ENCODE measurements around the gene UBXN6.

The UBXN6 gene

GRCh38 chr19:4442819-4443146 is 14.8 kb downstream of the UBXN6 start:
- no peak for DNase-seq
- H3K27ac ChIP-seq (ENCODE audit: low read length) = no peak overlapping the region
- H3K9ac ChIP-seq (ENCODE audit: low read depth, low read length) = no peak overlapping the region
- H2AFZ ChIP-seq (ENCODE audit: low read depth, low read length) = no peak overlapping the region
- H3K4me2 ChIP-seq (ENCODE audit: insufficient read depth, low read length) = no peak overlapping the region
- H3K79me2 ChIP-seq (ENCODE audit: insufficient read depth, low read length) = peaks cover 22% of the 10 kb centered on the region
- no peaks in the 10 kb centered on the region for H3K4me1 ChIP-seq (ENCODE audit: insufficient read depth, low read length)
- no peak for ATAC-seq (ENCODE audit: insufficient read depth, low read depth)
- peaks cover 80% of the 10 kb centered on the region for H4K20me1 ChIP-seq (ENCODE audit: insufficient read depth, low read length)
- no peak overlapping the region for H3K4me3 ChIP-seq (ENCODE audit: low read depth in 1 of 2, low read length in 2 of 2)
- no peaks in the 10 kb centered on the region for H3K27me3 ChIP-seq (ENCODE audit: insufficient read depth, low read length, poor library complexity)
- H3K9me3 ChIP-seq (ENCODE audit: insufficient read depth, low read length, severe bottlenecking) = no peaks in the 10 kb centered on the region
- H3K36me3 ChIP-seq (ENCODE audit: insufficient read depth, low read length) = peaks cover 95% of the 10 kb centered on the region
- TF ChIP-seq EZH2 (IDR thresholded peaks at IDR 0.05; ENCODE audit: borderline replicate concordance, low read depth, low read length, severe bottlenecking) = no peak
- no peak for TF ChIP-seq CTCF (IDR thresholded peaks at IDR 0.05; ENCODE audit: borderline replicate concordance, extremely low read depth, low read length, poor library complexity, severe bottlenecking)

DNA sequence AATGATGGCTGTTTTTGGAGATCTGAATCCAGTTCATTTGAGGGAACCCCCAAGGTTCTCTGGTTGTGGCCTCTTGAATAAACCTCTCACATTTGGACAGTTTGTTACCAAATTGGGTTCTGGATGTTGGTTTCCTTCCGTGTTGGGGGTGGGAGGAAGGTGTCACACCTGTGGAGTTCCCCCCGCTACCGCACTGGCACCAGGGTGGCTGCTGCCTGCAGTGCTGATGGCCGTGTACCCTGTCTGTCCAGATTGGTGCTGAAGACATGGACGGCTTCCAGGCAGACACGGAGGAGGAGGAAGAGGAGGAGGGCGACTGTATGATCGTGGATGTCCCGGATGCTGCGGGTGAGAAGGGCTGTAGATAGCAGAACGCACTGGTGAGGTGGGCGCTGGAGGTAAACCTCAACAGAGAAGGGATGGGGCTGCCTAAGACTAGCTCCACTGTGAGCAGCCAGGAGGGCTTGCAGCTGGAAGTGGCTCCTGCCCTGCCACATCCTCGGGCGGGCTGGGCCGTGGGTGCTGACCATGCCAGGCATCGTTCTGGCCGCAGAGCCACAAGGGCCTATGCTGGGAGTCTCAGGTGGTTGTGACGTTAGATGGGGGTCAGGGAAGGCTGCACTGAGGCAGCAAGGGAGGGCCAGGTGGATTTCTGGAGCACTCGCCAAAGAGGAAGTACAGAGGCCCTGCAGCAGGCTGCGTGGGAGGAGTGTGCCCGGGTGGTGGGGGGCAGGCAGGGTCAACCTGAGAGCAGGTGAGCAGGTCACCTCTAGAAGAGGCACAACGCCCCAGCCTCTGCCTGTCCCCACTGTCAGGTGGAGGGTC is 15.4 kb downstream of the UBXN6 start:
- no peak for DNase-seq
- Histone ChIP-seq H3K4me2 (ENCODE audit: insufficient read depth, low read length) (no peak overlapping the region), H3K27ac (ENCODE audit: low read length) (no peak overlapping the region), H3K9me3 (ENCODE audit: insufficient read depth, low read length, severe bottlenecking) (no peaks in the 10 kb centered on the region), H4K20me1 (ENCODE audit: insufficient read depth, low read length) (peaks cover 78% of the 10 kb centered on the region), H3K79me2 (ENCODE audit: insufficient read depth, low read length) (peaks cover 25% of the 10 kb centered on the region), H3K36me3 (ENCODE audit: insufficient read depth, low read length) (peaks cover 93% of the 10 kb centered on the region), H3K4me1 (ENCODE audit: insufficient read depth, low read length) (no peaks in the 10 kb centered on the region), H2AFZ (ENCODE audit: low read depth, low read length) (no peak overlapping the region), H3K4me3 (ENCODE audit: low read depth in 1 of 2, low read length in 2 of 2) (no peak overlapping the region), H3K27me3 (ENCODE audit: insufficient read depth, low read length, poor library complexity) (no peaks in the 10 kb centered on the region), H3K9ac (ENCODE audit: low read depth, low read length) (no peak overlapping the region)
- no peak for ATAC-seq (ENCODE audit: insufficient read depth, low read depth)
- no peak for TF ChIP-seq EZH2 (IDR thresholded peaks at IDR 0.05; ENCODE audit: borderline replicate concordance, low read depth, low read length, severe bottlenecking)
- TF ChIP-seq CTCF (IDR thresholded peaks at IDR 0.05; ENCODE audit: borderline replicate concordance, extremely low read depth, low read length, poor library complexity, severe bottlenecking) = no peak

DNA sequence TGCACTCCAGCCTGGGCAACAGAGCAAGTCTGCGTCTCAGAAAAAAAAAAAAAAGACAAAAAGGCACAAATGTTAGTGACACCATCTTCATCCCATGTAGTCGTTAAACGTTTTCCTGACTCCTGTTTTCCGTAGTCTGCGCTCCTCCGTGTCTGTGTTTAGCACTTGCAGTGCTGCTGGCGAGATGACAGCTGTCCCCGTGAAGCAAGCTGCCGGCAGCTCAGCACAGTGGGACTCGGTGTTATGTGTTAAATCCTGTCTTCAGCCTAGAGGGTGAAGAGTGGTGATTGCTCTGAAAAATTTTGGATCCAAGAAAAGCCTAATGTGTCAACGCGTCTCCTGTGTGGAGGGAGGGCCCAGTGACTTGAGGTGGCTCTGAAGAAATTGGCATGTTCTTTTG is 18.4 kb downstream of the UBXN6 start:
- no peak for DNase-seq
- Histone ChIP-seq H3K27ac (ENCODE audit: low read length) (no peak overlapping the region), H3K9me3 (ENCODE audit: insufficient read depth, low read length, severe bottlenecking) (no peaks in the 10 kb centered on the region), H2AFZ (ENCODE audit: low read depth, low read length) (no peak overlapping the region), H3K27me3 (ENCODE audit: insufficient read depth, low read length, poor library complexity) (no peaks in the 10 kb centered on the region), H3K79me2 (ENCODE audit: insufficient read depth, low read length) (peaks cover 51% of the 10 kb centered on the region), H4K20me1 (ENCODE audit: insufficient read depth, low read length) (peaks cover 80% of the 10 kb centered on the region), H3K4me3 (ENCODE audit: low read depth in 1 of 2, low read length in 2 of 2) (no peak overlapping the region), H3K4me1 (ENCODE audit: insufficient read depth, low read length) (no peaks in the 10 kb centered on the region), H3K4me2 (ENCODE audit: insufficient read depth, low read length) (no peak overlapping the region), H3K36me3 (ENCODE audit: insufficient read depth, low read length) (peaks cover 92% of the 10 kb centered on the region), H3K9ac (ENCODE audit: low read depth, low read length) (no peak overlapping the region)
- TF ChIP-seq CTCF (IDR thresholded peaks at IDR 0.05; ENCODE audit: borderline replicate concordance, extremely low read depth, low read length, poor library complexity, severe bottlenecking) (no peak), EZH2 (IDR thresholded peaks at IDR 0.05; ENCODE audit: borderline replicate concordance, low read depth, low read length, severe bottlenecking) (no peak)
- ATAC-seq (ENCODE audit: insufficient read depth, low read depth) = no peak

Measured in DND-41 (cell line).